Measurements from ENCODE around the gene CRELD2. TPM values are rescaled to one million over a fixed set of nuclear protein-coding genes. Genes with fewer than 3 reads are reported as not detected.

CRELD2 gene
- polyA plus RNA-seq, 1 donor: 28.9 TPM

GRCh38 chr22:49936973-49937757 is 18.7 kb downstream of the CRELD2 start:
- peaks cover 20% of the 10 kb centered on the region for H3K4me1 ChIP-seq (ENCODE audit: control insufficient read depth, insufficient read depth, low read length)

GRCh38 chr22:49937758-49938564 is 19.5 kb downstream of the CRELD2 start:
- peaks cover 20% of the 10 kb centered on the region for H3K4me1 ChIP-seq (ENCODE audit: control insufficient read depth, insufficient read depth, low read length)
- no peaks in the 10 kb centered on the region for H3K36me3 ChIP-seq (ENCODE audit: control insufficient read depth, insufficient read depth, low read length)
- no peaks in the 10 kb centered on the region for H3K27me3 ChIP-seq (ENCODE audit: control insufficient read depth, insufficient read depth, low read length)
- no peak overlapping the region for H3K4me3 ChIP-seq (ENCODE audit: low read length)
- no CpG with 5 or more reads among the region's 27 CpGs for WGBS (ENCODE audit: insufficient coverage, low lambda C conversion rate)
- no peak for DNase-seq
- H3K27ac ChIP-seq (ENCODE audit: low read length): peak overlapping the region; percentile 17
- no peaks in the 10 kb centered on the region for H3K9me3 ChIP-seq (ENCODE audit: control insufficient read depth, low read depth, low read length)

More at GRCh38 chr22:49936973-49937757, 18.7 kb downstream of the CRELD2 start:
- DNase-seq: no peak
- Histone ChIP-seq H3K36me3 (ENCODE audit: control insufficient read depth, insufficient read depth, low read length) (no peaks in the 10 kb centered on the region), H3K9me3 (ENCODE audit: control insufficient read depth, low read depth, low read length) (no peaks in the 10 kb centered on the region), H3K4me3 (ENCODE audit: low read length) (no peak overlapping the region), H3K27ac (ENCODE audit: low read length) (peak overlapping the region; percentile 17), H3K27me3 (ENCODE audit: control insufficient read depth, insufficient read depth, low read length) (no peaks in the 10 kb centered on the region)
- no CpG with 5 or more reads among the region's 21 CpGs for WGBS (ENCODE audit: insufficient coverage, low lambda C conversion rate)

- no peaks in the 10 kb centered on the region for H3K36me3 ChIP-seq (ENCODE audit: control insufficient read depth, insufficient read depth, low read length)
- no peaks in the 10 kb centered on the region for H3K9me3 ChIP-seq (ENCODE audit: control insufficient read depth, low read depth, low read length)
- H3K4me3 ChIP-seq (ENCODE audit: low read length): no peak overlapping the region
- no peak overlapping the region for H3K27ac ChIP-seq (ENCODE audit: low read length)
- peaks cover 20% of the 10 kb centered on the region for H3K4me1 ChIP-seq (ENCODE audit: control insufficient read depth, insufficient read depth, low read length)
- no peak for DNase-seq
- no peaks in the 10 kb centered on the region for H3K27me3 ChIP-seq (ENCODE audit: control insufficient read depth, insufficient read depth, low read length)
- no CpG with 5 or more reads among the region's 19 CpGs for WGBS (ENCODE audit: insufficient coverage, low lambda C conversion rate)
Measured at GRCh38 chr22:49938565-49939136, 20.2 kb downstream of the CRELD2 start.

- no peaks in the 10 kb centered on the region for H3K27me3 ChIP-seq (ENCODE audit: control insufficient read depth, insufficient read depth, low read length)
- no peak for DNase-seq
- peaks cover 13% of the 10 kb centered on the region for H3K4me1 ChIP-seq (ENCODE audit: control insufficient read depth, insufficient read depth, low read length)
- no peaks in the 10 kb centered on the region for H3K9me3 ChIP-seq (ENCODE audit: control insufficient read depth, low read depth, low read length)
- 100% methylated on average over 1 of the region's 17 CpGs for WGBS (ENCODE audit: insufficient coverage, low lambda C conversion rate)
- no peak overlapping the region for H3K27ac ChIP-seq (ENCODE audit: low read length)
- H3K4me3 ChIP-seq (ENCODE audit: low read length): no peak overlapping the region
- no peaks in the 10 kb centered on the region for H3K36me3 ChIP-seq (ENCODE audit: control insufficient read depth, insufficient read depth, low read length)
Measured at GRCh38 chr22:49941507-49942316, 23.3 kb downstream of the CRELD2 start.

- DNase-seq: no peak
- H3K4me3 ChIP-seq (ENCODE audit: low read length): no peak overlapping the region
- WGBS (ENCODE audit: insufficient coverage, low lambda C conversion rate): 93% methylated on average over 3 of the region's 21 CpGs
- no peaks in the 10 kb centered on the region for H3K9me3 ChIP-seq (ENCODE audit: control insufficient read depth, low read depth, low read length)
- H3K4me1 ChIP-seq (ENCODE audit: control insufficient read depth, insufficient read depth, low read length): peaks cover 16% of the 10 kb centered on the region
- no peaks in the 10 kb centered on the region for H3K27me3 ChIP-seq (ENCODE audit: control insufficient read depth, insufficient read depth, low read length)
- H3K36me3 ChIP-seq (ENCODE audit: control insufficient read depth, insufficient read depth, low read length): no peaks in the 10 kb centered on the region
- no peak overlapping the region for H3K27ac ChIP-seq (ENCODE audit: low read length)
Measured at GRCh38 chr22:49942565-49943404, 24.4 kb downstream of the CRELD2 start.

GRCh38 chr22:49943405-49943765 is 25.0 kb downstream of the CRELD2 start:
- Histone ChIP-seq H3K4me3 (ENCODE audit: low read length) (no peak overlapping the region), H3K27ac (ENCODE audit: low read length) (no peak overlapping the region)
- WGBS (ENCODE audit: insufficient coverage, low lambda C conversion rate): no CpG with 5 or more reads among the region's 11 CpGs

GRCh38 chr22:49943771-49944398 is 25.5 kb downstream of the CRELD2 start:
- 100% methylated on average over 1 of the region's 25 CpGs for WGBS (ENCODE audit: insufficient coverage, low lambda C conversion rate)
- no peaks in the 10 kb centered on the region for H3K27me3 ChIP-seq (ENCODE audit: control insufficient read depth, insufficient read depth, low read length)
- no peaks in the 10 kb centered on the region for H3K9me3 ChIP-seq (ENCODE audit: control insufficient read depth, low read depth, low read length)
- H3K27ac ChIP-seq (ENCODE audit: low read length): no peak overlapping the region
- peaks cover 25% of the 10 kb centered on the region for H3K4me1 ChIP-seq (ENCODE audit: control insufficient read depth, insufficient read depth, low read length)
- DNase-seq: no peak
- no peak overlapping the region for H3K4me3 ChIP-seq (ENCODE audit: low read length)
- no peaks in the 10 kb centered on the region for H3K36me3 ChIP-seq (ENCODE audit: control insufficient read depth, insufficient read depth, low read length)

More at GRCh38 chr22:49943405-49943765, 25.0 kb downstream of the CRELD2 start:
- no peaks in the 10 kb centered on the region for H3K36me3 ChIP-seq (ENCODE audit: control insufficient read depth, insufficient read depth, low read length)
- H3K4me1 ChIP-seq (ENCODE audit: control insufficient read depth, insufficient read depth, low read length): peaks cover 20% of the 10 kb centered on the region
- no peaks in the 10 kb centered on the region for H3K27me3 ChIP-seq (ENCODE audit: control insufficient read depth, insufficient read depth, low read length)
- H3K9me3 ChIP-seq (ENCODE audit: control insufficient read depth, low read depth, low read length): no peaks in the 10 kb centered on the region
- DNase-seq: no peak

GRCh38 chr22:49944399-49944891 is 26.0 kb downstream of the CRELD2 start:
- WGBS (ENCODE audit: insufficient coverage, low lambda C conversion rate): no CpG with 5 or more reads among the region's 13 CpGs
- no peaks in the 10 kb centered on the region for H3K9me3 ChIP-seq (ENCODE audit: control insufficient read depth, low read depth, low read length)
- no peaks in the 10 kb centered on the region for H3K36me3 ChIP-seq (ENCODE audit: control insufficient read depth, insufficient read depth, low read length)
- H3K27ac ChIP-seq (ENCODE audit: low read length): no peak overlapping the region
- no peaks in the 10 kb centered on the region for H3K27me3 ChIP-seq (ENCODE audit: control insufficient read depth, insufficient read depth, low read length)
- H3K4me3 ChIP-seq (ENCODE audit: low read length): no peak overlapping the region
- peaks cover 31% of the 10 kb centered on the region for H3K4me1 ChIP-seq (ENCODE audit: control insufficient read depth, insufficient read depth, low read length)
- no peak for DNase-seq
